GM10266 (cell line): ENCODE data around the gene TTC33.
"Not testable (repeated sequence)": the region's sequence is repeated elsewhere in the genome, so short reads cannot be mapped to it uniquely, and the experiment has no call there.

Source experiments
- DNase-seq: peaks from one replicate; pipeline ENCODE4 v3.0.0; 2012; ENCODE audit errors: extremely low spot score
- TF ChIP-seq, protein P1 (sequence below): IDR thresholded peaks from 2 replicates; pipeline ENCODE4 v1.5.1; 2012; ENCODE audit warnings: mild to moderate bottlenecking, low read depth; ENCODE audit not compliant: control insufficient read depth, insufficient read depth; ENCODE audit errors: missing control alignments

TTC33 gene

DNA sequence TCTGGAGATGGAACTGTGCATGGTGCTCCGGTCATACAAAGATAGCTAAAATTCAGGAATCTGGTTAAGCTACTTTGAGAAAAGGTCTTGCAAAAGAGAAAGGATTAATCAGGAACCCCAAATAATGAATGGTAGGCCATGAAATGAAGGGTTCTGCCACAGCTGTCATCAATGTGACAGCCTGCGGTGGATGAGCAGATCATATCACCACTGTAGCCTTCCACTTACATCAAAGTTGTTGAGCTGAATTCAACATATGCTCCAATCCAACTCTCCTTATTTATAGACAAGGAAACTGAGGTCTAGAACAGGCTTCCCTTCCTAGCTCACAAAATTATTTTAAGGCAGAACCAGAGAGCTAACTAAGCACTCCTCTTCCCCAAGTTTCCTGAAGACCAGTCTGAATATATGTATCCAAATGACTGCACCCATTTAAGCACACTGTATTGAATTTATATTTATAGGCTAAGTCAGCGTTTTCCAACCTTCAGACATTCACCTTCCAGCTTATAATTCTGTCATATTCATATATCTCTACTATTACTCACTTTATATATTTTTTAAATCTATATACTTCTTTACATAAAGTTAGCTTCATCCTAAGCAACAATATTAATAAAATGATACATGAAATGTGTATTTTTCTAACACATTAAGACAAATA, 90.0 kb downstream of the TTC33 start:
- TF ChIP-seq, protein P1, sequence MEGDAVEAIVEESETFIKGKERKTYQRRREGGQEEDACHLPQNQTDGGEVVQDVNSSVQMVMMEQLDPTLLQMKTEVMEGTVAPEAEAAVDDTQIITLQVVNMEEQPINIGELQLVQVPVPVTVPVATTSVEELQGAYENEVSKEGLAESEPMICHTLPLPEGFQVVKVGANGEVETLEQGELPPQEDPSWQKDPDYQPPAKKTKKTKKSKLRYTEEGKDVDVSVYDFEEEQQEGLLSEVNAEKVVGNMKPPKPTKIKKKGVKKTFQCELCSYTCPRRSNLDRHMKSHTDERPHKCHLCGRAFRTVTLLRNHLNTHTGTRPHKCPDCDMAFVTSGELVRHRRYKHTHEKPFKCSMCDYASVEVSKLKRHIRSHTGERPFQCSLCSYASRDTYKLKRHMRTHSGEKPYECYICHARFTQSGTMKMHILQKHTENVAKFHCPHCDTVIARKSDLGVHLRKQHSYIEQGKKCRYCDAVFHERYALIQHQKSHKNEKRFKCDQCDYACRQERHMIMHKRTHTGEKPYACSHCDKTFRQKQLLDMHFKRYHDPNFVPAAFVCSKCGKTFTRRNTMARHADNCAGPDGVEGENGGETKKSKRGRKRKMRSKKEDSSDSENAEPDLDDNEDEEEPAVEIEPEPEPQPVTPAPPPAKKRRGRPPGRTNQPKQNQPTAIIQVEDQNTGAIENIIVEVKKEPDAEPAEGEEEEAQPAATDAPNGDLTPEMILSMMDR, result no peak
- DNase-seq, result no peak

DNA sequence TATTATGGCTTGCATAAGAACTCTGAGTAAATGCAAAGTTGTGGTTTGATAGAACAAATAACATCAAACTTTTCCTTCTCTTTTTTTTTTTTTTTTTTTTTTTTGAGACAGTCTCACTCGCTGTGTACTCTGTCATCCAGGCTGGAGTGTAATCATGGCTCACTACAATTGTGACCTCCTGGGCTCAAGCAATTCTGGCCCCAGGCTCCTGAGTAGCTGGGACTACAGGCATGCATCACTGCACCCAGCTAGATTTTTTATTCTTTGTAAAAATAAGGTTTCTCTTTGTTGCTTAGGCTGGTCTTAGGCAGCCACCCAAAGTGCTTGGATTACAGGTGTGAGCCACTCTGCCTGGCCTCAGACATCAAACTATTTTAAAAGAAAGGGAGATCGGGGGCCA, 95.0 kb downstream of the TTC33 start:
- DNase-seq, result no peak
- TF ChIP-seq, protein P1, result no peak

DNA sequence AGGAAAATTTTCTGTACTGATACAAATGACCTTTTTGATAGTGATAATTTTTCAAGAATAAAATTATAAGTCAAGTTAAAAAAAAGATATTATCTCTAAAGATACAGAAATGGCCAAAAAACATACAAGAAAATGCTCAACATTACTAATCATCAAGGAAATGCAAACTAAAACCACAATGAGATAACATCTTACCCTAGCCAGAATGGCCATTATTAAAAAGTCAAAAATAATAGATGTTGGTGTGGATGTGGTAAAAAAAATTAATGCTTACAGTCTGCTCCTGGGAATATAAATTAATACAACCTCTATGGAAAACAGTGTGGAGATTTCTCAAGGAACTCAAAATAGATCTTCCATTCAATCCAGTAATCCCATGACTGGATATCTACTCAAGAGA, 99.0 kb downstream of the TTC33 start:
- no peak for DNase-seq

DNA sequence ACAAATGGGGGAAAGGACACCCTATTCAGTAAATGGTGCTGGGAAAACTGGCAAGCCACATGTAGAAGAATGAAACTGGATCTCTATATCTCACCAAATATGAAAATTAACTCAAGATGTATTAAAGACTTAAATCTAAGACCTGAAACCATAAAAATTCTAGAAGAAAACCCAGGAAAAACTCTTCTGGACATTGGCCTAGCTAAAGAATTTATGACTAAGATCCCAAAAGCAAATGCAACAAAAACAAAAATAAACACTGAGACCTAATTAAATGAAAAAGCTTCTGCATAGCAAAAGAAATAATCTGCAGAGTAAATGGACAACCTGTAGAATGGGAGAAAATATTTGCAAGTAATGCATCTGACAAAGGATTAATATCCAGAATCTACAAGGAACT, 99.7 kb downstream of the TTC33 start:
- not testable (repeated sequence) for DNase-seq

More for the DNA sequence above, 99.0 kb downstream of the TTC33 start:
- TF ChIP-seq, protein P1, result no peak

DNA sequence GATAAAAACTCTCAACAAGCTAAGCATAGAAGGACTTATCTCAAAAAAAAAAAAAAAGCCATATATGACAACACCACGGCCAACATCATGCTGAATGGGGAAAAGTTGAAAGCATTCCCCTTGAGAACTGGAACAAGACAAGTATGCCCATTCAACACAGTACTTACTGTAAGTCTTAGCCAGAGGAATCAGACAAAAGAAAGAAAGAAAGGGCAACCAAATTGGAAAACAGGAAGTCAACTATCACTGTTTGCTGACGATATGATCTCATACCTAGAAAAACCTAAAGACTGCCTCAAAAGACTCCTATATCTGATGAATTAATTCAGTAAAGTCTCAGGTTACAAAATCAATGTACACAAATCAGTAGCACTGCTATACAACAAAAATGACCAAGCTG, 100.6 kb downstream of the TTC33 start:
- DNase-seq, result no peak
- TF ChIP-seq, protein P1, result no peak

DNA sequence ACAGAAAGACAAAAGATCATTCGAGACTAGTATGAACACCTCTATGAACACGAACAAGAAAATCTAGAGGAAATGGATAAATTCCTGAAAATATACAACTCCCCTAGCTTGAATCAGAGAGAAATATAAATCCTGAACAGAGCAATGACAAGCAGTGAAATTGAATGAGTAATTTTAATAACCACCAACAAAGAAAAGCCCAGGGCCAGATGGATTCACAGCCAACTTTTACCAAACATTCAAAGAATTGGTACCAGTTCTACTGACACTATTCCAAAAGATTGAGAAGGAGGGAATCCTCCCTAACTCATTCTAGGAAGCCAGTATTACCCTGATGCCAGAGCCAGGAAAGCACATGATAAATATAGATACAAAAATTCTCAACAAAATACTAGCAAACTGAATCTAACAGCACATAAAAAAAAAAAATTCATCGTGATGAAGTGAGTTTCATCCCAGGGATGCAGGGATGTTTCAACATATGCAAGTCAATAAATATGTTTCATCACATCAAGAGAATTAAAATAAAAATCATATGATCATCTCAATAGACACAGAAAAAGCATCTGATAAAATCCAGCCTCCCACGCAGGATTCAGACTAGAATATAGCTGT, 101.3 kb downstream of the TTC33 start:
- DNase-seq, result no peak
- TF ChIP-seq, protein P1, result no peak

DNA sequence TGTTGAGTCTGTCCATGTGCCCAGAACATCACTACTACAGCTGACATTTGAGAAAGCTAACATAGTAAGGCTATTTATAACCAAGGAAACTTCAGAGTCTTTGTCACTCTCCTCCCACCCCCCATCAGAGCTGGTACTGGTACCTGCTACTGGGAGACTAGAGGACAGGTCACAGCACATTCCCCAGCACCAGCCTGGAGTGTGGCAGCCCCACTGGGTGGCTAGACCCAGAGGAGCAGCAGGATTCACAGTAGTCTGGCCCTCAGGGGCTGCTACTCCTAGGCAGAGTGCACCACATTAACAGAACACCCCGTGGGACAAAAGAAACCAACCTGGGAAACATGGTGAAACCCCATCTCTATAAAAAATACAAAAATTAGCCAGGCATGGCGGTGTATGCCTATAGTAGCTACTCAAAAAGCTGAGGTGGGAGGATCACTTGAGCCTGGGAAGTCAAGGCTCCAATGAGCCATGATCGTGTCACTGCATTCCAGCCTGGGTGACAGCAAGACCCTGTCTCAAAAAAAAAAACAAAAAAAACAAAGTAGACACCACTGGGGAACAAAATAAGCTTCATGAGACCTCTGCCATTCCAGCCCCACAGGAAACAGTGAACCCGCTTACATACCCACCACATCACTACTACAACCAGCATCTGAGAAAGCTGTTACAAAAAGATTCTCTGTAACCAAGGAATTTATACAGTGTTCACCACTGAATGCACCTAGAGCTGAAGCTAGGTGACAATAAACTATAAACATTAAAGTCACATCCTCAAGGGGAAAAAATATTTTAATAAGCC, 102.3 kb downstream of the TTC33 start:
- DNase-seq, result no peak
- TF ChIP-seq, protein P1, result no peak
